Skeletal muscle satellite cell (primary cell): ENCODE results near the gene AGTR2.
"Not testable (repeated sequence)": the region's sequence is repeated elsewhere in the genome, so short reads cannot be mapped to it uniquely, and the experiment has no call there.

Experiments
- H3K27me3 ChIP-seq: 2 replicates; pipeline ENCODE4 v1.7.0; 2013; ENCODE audit warnings: low read length; ENCODE audit not compliant: control insufficient read depth, insufficient read depth
- H3K36me3 ChIP-seq: 2 replicates; pipeline ENCODE4 v1.7.0; 2013; ENCODE audit warnings: mild to moderate bottlenecking, control low read depth, low read length; ENCODE audit not compliant: insufficient read depth
- H3K4me1 ChIP-seq: 2 replicates; pipeline ENCODE4 v1.7.0; 2013; ENCODE audit warnings: low read length; ENCODE audit not compliant: control insufficient read depth, insufficient read depth
- H3K4me2 ChIP-seq: 2 replicates; pipeline ENCODE4 v1.7.0; 2013; ENCODE audit warnings: mild to moderate bottlenecking, low read length
- H3K4me3 ChIP-seq: 2 replicates; pipeline ENCODE4 v1.7.0; 2013; ENCODE audit warnings: low read length
- H3K9ac ChIP-seq: 2 replicates; pipeline ENCODE4 v1.7.0; 2013; ENCODE audit warnings: mild to moderate bottlenecking, low read depth, low read length, moderate library complexity
- H3K9me3 ChIP-seq: replicated peaks from 2 replicates; pipeline ENCODE4 v1.7.0; 2013; ENCODE audit warnings: mild to moderate bottlenecking, control low read depth, low read length

Gene AGTR2

GRCh38 chrX:116217080-116217479, 46.5 kb downstream of the AGTR2 start:
- not testable (repeated sequence) for H3K4me1 ChIP-seq, H3K4me2 ChIP-seq, H3K9me3 ChIP-seq, H3K9ac ChIP-seq, H3K36me3 ChIP-seq, H3K27me3 ChIP-seq, H3K4me3 ChIP-seq
